ENCODE measurements around the gene EDIL3.

DNA sequence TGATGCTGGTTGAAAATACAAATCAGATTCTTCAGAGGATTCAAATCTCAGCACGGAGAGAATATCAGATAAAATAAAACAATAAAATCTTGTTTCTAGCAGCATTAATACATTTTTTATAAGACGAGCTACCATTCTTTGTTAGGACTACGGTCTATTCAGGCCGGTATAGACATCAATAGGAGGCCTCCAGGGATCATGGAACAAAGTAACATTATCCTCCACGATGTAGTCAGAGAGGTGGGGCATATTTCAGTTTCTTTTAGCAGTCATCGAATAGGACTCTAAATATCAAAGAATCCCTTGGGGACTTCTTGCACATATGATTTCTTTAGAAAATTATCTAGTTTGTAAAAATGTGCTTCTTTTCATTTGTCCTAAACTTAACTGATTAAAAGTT is 438.2 kb downstream of the EDIL3 start:
- no peak for TF ChIP-seq EZH2phosphoT487 (IDR thresholded peaks at IDR 0.05; ENCODE audit: borderline replicate concordance, low read length)
- TF ChIP-seq, protein P1, sequence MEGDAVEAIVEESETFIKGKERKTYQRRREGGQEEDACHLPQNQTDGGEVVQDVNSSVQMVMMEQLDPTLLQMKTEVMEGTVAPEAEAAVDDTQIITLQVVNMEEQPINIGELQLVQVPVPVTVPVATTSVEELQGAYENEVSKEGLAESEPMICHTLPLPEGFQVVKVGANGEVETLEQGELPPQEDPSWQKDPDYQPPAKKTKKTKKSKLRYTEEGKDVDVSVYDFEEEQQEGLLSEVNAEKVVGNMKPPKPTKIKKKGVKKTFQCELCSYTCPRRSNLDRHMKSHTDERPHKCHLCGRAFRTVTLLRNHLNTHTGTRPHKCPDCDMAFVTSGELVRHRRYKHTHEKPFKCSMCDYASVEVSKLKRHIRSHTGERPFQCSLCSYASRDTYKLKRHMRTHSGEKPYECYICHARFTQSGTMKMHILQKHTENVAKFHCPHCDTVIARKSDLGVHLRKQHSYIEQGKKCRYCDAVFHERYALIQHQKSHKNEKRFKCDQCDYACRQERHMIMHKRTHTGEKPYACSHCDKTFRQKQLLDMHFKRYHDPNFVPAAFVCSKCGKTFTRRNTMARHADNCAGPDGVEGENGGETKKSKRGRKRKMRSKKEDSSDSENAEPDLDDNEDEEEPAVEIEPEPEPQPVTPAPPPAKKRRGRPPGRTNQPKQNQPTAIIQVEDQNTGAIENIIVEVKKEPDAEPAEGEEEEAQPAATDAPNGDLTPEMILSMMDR (IDR thresholded peaks at IDR 0.05; ENCODE audit: low read depth, low read length, poor library complexity, severe bottlenecking) = no peak

Measured in DOHH2 (cell line).